HCT116 (cell line): ENCODE results near the gene FARP1. TPM values are rescaled to one million over a fixed set of nuclear protein-coding genes. Genes with fewer than 3 reads are reported as not detected.
"Not testable (repeated sequence)": the region's sequence is repeated elsewhere in the genome, so short reads cannot be mapped to it uniquely, and the experiment has no call there.

Experiments used
- ATAC-seq: fragments of 200-7000 bp; cut with Tn5 transposase; 2 replicates; pipeline ENCODE4 v1.9.1; 2020; ENCODE audit warnings: mild to moderate bottlenecking, moderate library complexity
- BruUV-seq: library from RNA; stranded (reverse); fragments of 400-500 nt; replicated peaks from 2 replicates; lab custom pipeline; 2021; lab: Mats Ljungman, UMichigan
- CTCF ChIA-PET: fragments of 300-600 bp; sonication (Branson Sonifier 250); formaldehyde crosslinking; loops from one replicate; lab custom pipeline; 2021; ENCODE audit warnings: antibody characterized with exemption; lab: Charles Lee
- POLR2A ChIA-PET: fragments of 300-600, 350-600 bp; sonication (Branson Sonifier 250); formaldehyde crosslinking; loops from one replicate; lab custom pipeline; 2021; ENCODE audit warnings: antibody characterized with exemption; lab: Charles Lee
- RAD21 ChIA-PET, 2 experiments: fragments of 300-600 bp; sonication (Branson Sonifier 250); formaldehyde crosslinking; loops; one replicate each; lab custom pipeline; 2023; ENCODE audit warnings: low total read pairs in 2 of 2; ENCODE audit not compliant: uncharacterized antibody in 2 of 2, unreplicated experiment in 2 of 2, low non-redundant PET in 1 of 2; lab: Charles Lee
- DNase-seq: peaks from one replicate; pipeline ENCODE4 v3.0.0-alpha.2; 2010; ENCODE audit warnings: low read depth, low spot score
- H2AFZ ChIP-seq: fragments of 200-600 bp; shearing (Covaris generic), sonication (generic); 2 replicates; pipeline ENCODE4 v1.6.1; 2017; ENCODE audit warnings: low read depth, mixed run types, mixed read lengths, antibody characterized with exemption, low read length; ENCODE audit not compliant: poor library complexity, severe bottlenecking
- H3K27ac ChIP-seq: 2 replicates; pipeline ENCODE4 v1.5.1; 2012; ENCODE audit warnings: low read depth, low read length
- H3K27me3 ChIP-seq: fragments of 200-600 bp; sonication (generic); 2 replicates; pipeline ENCODE4 v1.6.1; 2016; ENCODE audit warnings: mixed run types, low read length, mixed read lengths; ENCODE audit not compliant: insufficient read depth
- H3K36me3 ChIP-seq, 2 experiments: fragments of 200-500 bp in 1 of 2; fragments of 200-600 bp in 1 of 2; sonication (Bioruptor generic) in 1 of 2; sonication (generic) in 1 of 2; 2 replicates each; pipeline versions ENCODE4 v1.5.1 to v1.6.1; 2014 to 2016; ENCODE audit warnings: low read length in 2 of 2, inconsistent platforms in 1 of 2, mixed read lengths in 1 of 2, mixed run types in 1 of 2; ENCODE audit not compliant: insufficient read depth in 2 of 2, control insufficient read depth in 1 of 2
- H3K4me1 ChIP-seq, 2 experiments: fragments of 200-600 bp in 1 of 2; sonication (generic) in 1 of 2; 2 replicates each; pipeline versions ENCODE4 v1.5.1 to v1.6.1; 2012 to 2017; ENCODE audit warnings: low read length in 2 of 2, inconsistent platforms in 1 of 2, mild to moderate bottlenecking in 1 of 2, mixed read lengths in 1 of 2, mixed run types in 1 of 2, moderate library complexity in 1 of 2; ENCODE audit not compliant: insufficient read depth in 2 of 2, control insufficient read depth in 1 of 2
- H3K4me2 ChIP-seq: fragments of 200-600 bp; sonication (generic); 2 replicates; pipeline ENCODE4 v1.6.1; 2017; ENCODE audit warnings: mixed run types, low read length, mixed read lengths
- H3K4me3 ChIP-seq, 2 experiments: fragments of 200-600 bp in 1 of 2; sonication (generic) in 1 of 2; replicated peaks in 1 of 2; 2 replicates each; pipeline ENCODE4 v1.5.1; 2011 to 2016; ENCODE audit warnings: low read length in 2 of 2, control low read depth in 1 of 2, low read depth in 1 of 2, mild to moderate bottlenecking in 1 of 2, mixed read lengths in 1 of 2, mixed run types in 1 of 2
- H3K79me2 ChIP-seq: fragments of 200-600 bp; sonication (generic); 2 replicates; pipeline ENCODE4 v1.6.1; 2017; ENCODE audit warnings: mild to moderate bottlenecking, mixed run types, low read length, moderate library complexity, mixed read lengths; ENCODE audit not compliant: insufficient read depth
- H3K9ac ChIP-seq: fragments of 200-600 bp; sonication (generic); 2 replicates; pipeline ENCODE4 v1.6.1; 2016; ENCODE audit warnings: low read length, mixed read lengths
- H3K9me2 ChIP-seq: fragments of 200-600 bp; sonication (generic), shearing (Covaris generic); 2 replicates; pipeline ENCODE4 v1.6.1; 2017; ENCODE audit warnings: mixed run types, mild to moderate bottlenecking, moderate library complexity; ENCODE audit not compliant: insufficient read depth
- H3K9me3 ChIP-seq, 2 experiments: fragments of 200-500 bp in 1 of 2; fragments of 200-600 bp in 1 of 2; sonication (Bioruptor generic) in 1 of 2; sonication (generic) in 1 of 2; 2 replicates each; pipeline ENCODE4 v1.6.1; 2014 to 2017; ENCODE audit warnings: low read length in 2 of 2, mixed read lengths in 2 of 2, inconsistent platforms in 1 of 2, low read depth in 1 of 2, mild to moderate bottlenecking in 1 of 2, mixed run types in 1 of 2, moderate library complexity in 1 of 2; ENCODE audit not compliant: control insufficient read depth in 1 of 2, insufficient read depth in 1 of 2
- H4K20me1 ChIP-seq: fragments of 200-600 bp; sonication (generic), shearing (Covaris generic); 2 replicates; pipeline ENCODE4 v1.6.1; 2017; ENCODE audit warnings: mixed run types, mild to moderate bottlenecking, moderate library complexity; ENCODE audit not compliant: insufficient read depth
- ATF3 ChIP-seq: IDR thresholded peaks from 2 replicates; pipeline ENCODE4 v1.6.1; 2012
- CBX3 ChIP-seq: IDR thresholded peaks from 2 replicates; pipeline ENCODE4 v1.6.1; 2012; ENCODE audit warnings: low read depth
- MAX ChIP-seq: IDR thresholded peaks from 2 replicates; pipeline ENCODE4 v1.6.1; 2012
- POLR2AphosphoS5 ChIP-seq: IDR thresholded peaks from 2 replicates; pipeline ENCODE4 v1.6.1; 2011; ENCODE audit warnings: mild to moderate bottlenecking, low read depth, low read length, moderate library complexity
- RAD21 ChIP-seq: IDR thresholded peaks from 2 replicates; pipeline ENCODE4 v1.6.1; 2012; ENCODE audit warnings: low read depth, mild to moderate bottlenecking
- SRF ChIP-seq: IDR thresholded peaks from 2 replicates; pipeline ENCODE4 v1.6.1; 2012; ENCODE audit warnings: low read depth
- TCF7L2 ChIP-seq: IDR thresholded peaks from 2 replicates; pipeline ENCODE4 v1.7.0; 2011; ENCODE audit warnings: borderline replicate concordance, inconsistent platforms; ENCODE audit not compliant: insufficient read depth, insufficient read length; ENCODE audit errors: extremely low read depth
- ZNF274 ChIP-seq: fragments of 200-500 bp; sonication (Bioruptor generic); IDR thresholded peaks from 2 replicates; pipeline ENCODE4 v1.6.1; 2014; ENCODE audit warnings: mild to moderate bottlenecking, low read depth, low read length, inconsistent platforms
- intact Hi-C: fragments of 100-400 bp; cut with micrococcal nuclease; formaldehyde crosslinking; loops from 2 replicates; pipeline ENCODE4 v1.10.0; 2022
- total RNA-seq: library from RNA; stranded (reverse); gene quantifications from one replicate; pipeline ENCODE4 v1.2.1, GENCODE V29; 2021; ENCODE audit not compliant: unreplicated experiment
- TF ChIP-seq, protein P1 (sequence below), 3 experiments: fragments of 200-600 bp in 1 of 3; sonication (generic) in 1 of 3; IDR thresholded peaks in 2 of 3; conservative IDR thresholded peaks in 1 of 3; 2 replicates each; pipeline ENCODE4 v1.5.1; 2012 to 2017; ENCODE audit warnings: low read depth in 2 of 3, low read length in 2 of 3, antibody characterized with exemption in 1 of 3, borderline replicate concordance in 1 of 3, control low read depth in 1 of 3, mild to moderate bottlenecking in 1 of 3, mixed read lengths in 1 of 3, mixed run types in 1 of 3, moderate library complexity in 1 of 3; ENCODE audit not compliant: insufficient read depth in 1 of 3

The FARP1 gene
- total RNA-seq, 1 experiment from 2014 or later: 30.5 TPM

- no peaks in the 10 kb centered on the region for H3K27me3 ChIP-seq
- no TSS peak for BruUV-seq
- CTCF ChIA-PET: no interaction called here
- H3K36me3 ChIP-seq: no peaks in the 10 kb centered on the region; a peak in 1 of 4 replicates
- H3K9ac ChIP-seq: no peak overlapping the region
- H3K4me2 ChIP-seq: no peak overlapping the region
- no peak overlapping the region for H3K27ac ChIP-seq
- no peaks in the 10 kb centered on the region for H4K20me1 ChIP-seq
- intact Hi-C loops: no loop called here
- H3K4me1 ChIP-seq: no peaks in the 10 kb centered on the region
- H3K9me2 ChIP-seq: no peaks in the 10 kb centered on the region
- POLR2A ChIA-PET: no interaction called here
- H3K9me3 ChIP-seq: no peaks in the 10 kb centered on the region
- TF ChIP-seq, protein P1, sequence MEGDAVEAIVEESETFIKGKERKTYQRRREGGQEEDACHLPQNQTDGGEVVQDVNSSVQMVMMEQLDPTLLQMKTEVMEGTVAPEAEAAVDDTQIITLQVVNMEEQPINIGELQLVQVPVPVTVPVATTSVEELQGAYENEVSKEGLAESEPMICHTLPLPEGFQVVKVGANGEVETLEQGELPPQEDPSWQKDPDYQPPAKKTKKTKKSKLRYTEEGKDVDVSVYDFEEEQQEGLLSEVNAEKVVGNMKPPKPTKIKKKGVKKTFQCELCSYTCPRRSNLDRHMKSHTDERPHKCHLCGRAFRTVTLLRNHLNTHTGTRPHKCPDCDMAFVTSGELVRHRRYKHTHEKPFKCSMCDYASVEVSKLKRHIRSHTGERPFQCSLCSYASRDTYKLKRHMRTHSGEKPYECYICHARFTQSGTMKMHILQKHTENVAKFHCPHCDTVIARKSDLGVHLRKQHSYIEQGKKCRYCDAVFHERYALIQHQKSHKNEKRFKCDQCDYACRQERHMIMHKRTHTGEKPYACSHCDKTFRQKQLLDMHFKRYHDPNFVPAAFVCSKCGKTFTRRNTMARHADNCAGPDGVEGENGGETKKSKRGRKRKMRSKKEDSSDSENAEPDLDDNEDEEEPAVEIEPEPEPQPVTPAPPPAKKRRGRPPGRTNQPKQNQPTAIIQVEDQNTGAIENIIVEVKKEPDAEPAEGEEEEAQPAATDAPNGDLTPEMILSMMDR (IDR thresholded peaks at IDR 0.05 in 2 of 3, conservative IDR thresholded peaks at IDR 0.05 in 1 of 3; ENCODE audit: borderline replicate concordance in 1 of 3, insufficient read depth in 1 of 3, low read depth in 2 of 3, low read length in 2 of 3): no peak
- TF ChIP-seq SRF: no peak
- TF ChIP-seq POLR2AphosphoS5: no peak
- no peak for ATAC-seq
- H2AFZ ChIP-seq: no peak overlapping the region
- no peak overlapping the region for H3K4me3 ChIP-seq
- H3K79me2 ChIP-seq: no peaks in the 10 kb centered on the region
- RAD21 ChIA-PET: no interaction called here
- no peak for DNase-seq
These were observed 268.1 kb downstream of the FARP1 start for GRCh38 chr13:98411013-98411412.

- ChIA-PET POLR2A (no interaction called here), CTCF (interaction anchor here (0.9 kb wide), 1 partner anchor 12 kb away, joined by 3 read pairs; no protein-coding TSS in a partner anchor), RAD21 (no interaction called here)
- Histone ChIP-seq H3K79me2 (no peaks in the 10 kb centered on the region), H3K9me3 (no peaks in the 10 kb centered on the region), H3K27me3 (no peaks in the 10 kb centered on the region), H3K9me2 (no peaks in the 10 kb centered on the region), H3K9ac (no peak overlapping the region), H2AFZ (no peak overlapping the region), H3K36me3 (no peaks in the 10 kb centered on the region; a peak in 1 of 4 replicates), H4K20me1 (no peaks in the 10 kb centered on the region), H3K4me3 (no peak overlapping the region), H3K4me2 (no peak overlapping the region), H3K27ac (no peak overlapping the region), H3K4me1 (no peaks in the 10 kb centered on the region)
- intact Hi-C loops: no loop called here
- no peak for DNase-seq
- BruUV-seq: no TSS peak
- no peak for ATAC-seq
- TF ChIP-seq ATF3 (no peak), SRF (no peak), TCF7L2 (no peak), ZNF274 (no peak), CBX3 (no peak), MAX (no peak), RAD21 (no peak)
These were observed 268.8 kb downstream of the FARP1 start for GRCh38 chr13:98411617-98412265.

DNA sequence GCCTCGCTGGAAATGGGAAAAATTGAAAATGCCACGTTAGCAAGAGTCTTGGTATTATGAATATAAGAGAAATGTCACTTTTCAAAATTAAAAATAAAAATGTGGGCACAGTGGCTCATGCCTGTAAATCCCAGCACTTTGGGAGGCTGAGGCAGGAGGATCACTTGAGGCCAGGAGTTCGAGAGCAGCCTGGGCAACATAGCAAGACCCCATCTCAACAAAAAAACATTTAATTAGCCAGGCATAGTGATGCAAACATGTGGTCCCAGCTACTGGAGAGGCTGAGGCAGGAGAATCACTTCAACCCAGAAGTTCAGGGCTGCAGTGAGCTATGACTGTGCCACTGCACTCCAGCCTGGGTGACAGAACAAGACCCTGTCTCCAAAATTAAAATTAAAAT lies 270.4 kb downstream of the FARP1 start:
- POLR2A ChIA-PET, ATAC-seq, RAD21 ChIA-PET, H3K9ac ChIP-seq, H3K9me2 ChIP-seq, CTCF ChIA-PET, H3K27ac ChIP-seq, BruUV-seq, DNase-seq, H3K79me2 ChIP-seq, H3K9me3 ChIP-seq, H3K4me2 ChIP-seq, H3K4me3 ChIP-seq, H3K27me3 ChIP-seq, intact Hi-C loops, H4K20me1 ChIP-seq, H3K36me3 ChIP-seq, H2AFZ ChIP-seq, H3K4me1 ChIP-seq: not testable (repeated sequence)
